Ishikawa (cell line): ENCODE results near the gene PRKCE.

Source experiments
- CEBPB ChIP-seq: IDR thresholded peaks from 2 replicates; pipeline ENCODE4 v1.6.1; 2012
- CREB1 ChIP-seq: IDR thresholded peaks from 2 replicates; pipeline ENCODE4 v1.6.1; 2012; ENCODE audit warnings: low read depth
- EGR1 ChIP-seq: IDR thresholded peaks from 2 replicates; pipeline ENCODE4 v1.6.1; 2012
- EP300 ChIP-seq: IDR thresholded peaks from 2 replicates; pipeline ENCODE4 v1.6.1; 2012; ENCODE audit warnings: borderline replicate concordance
- FOXM1 ChIP-seq: IDR thresholded peaks from 2 replicates; pipeline ENCODE4 v1.6.1; 2012; ENCODE audit warnings: low read depth, borderline replicate concordance
- NFIC ChIP-seq: IDR thresholded peaks from 2 replicates; pipeline ENCODE4 v1.6.1; 2012
- RAD21 ChIP-seq: IDR thresholded peaks from 2 replicates; pipeline ENCODE4 v1.6.1; 2012; ENCODE audit warnings: low read depth
- TAF1 ChIP-seq: IDR thresholded peaks from 2 replicates; pipeline ENCODE4 v1.6.1; 2012; ENCODE audit warnings: low read depth, mild to moderate bottlenecking
- TCF12 ChIP-seq: IDR thresholded peaks from 2 replicates; pipeline ENCODE4 v1.6.1; 2012; ENCODE audit warnings: low read depth
- TEAD4 ChIP-seq: IDR thresholded peaks from 2 replicates; pipeline ENCODE4 v1.6.1; 2012
- USF1 ChIP-seq: IDR thresholded peaks from 2 replicates; pipeline ENCODE4 v1.6.1; 2012
- YY1 ChIP-seq: IDR thresholded peaks from 2 replicates; pipeline ENCODE4 v1.6.1; 2012; ENCODE audit warnings: low read depth
- ZBTB7A ChIP-seq: IDR thresholded peaks from 2 replicates; pipeline ENCODE4 v1.6.1; 2012; ENCODE audit warnings: low read depth
- TF ChIP-seq, protein P1 (sequence below): IDR thresholded peaks from 2 replicates; pipeline ENCODE4 v1.6.1; 2012; ENCODE audit warnings: low read depth, mild to moderate bottlenecking
- TF ChIP-seq, protein P2 (sequence below): IDR thresholded peaks from 2 replicates; pipeline ENCODE4 v1.6.1; 2012

Gene PRKCE

DNA sequence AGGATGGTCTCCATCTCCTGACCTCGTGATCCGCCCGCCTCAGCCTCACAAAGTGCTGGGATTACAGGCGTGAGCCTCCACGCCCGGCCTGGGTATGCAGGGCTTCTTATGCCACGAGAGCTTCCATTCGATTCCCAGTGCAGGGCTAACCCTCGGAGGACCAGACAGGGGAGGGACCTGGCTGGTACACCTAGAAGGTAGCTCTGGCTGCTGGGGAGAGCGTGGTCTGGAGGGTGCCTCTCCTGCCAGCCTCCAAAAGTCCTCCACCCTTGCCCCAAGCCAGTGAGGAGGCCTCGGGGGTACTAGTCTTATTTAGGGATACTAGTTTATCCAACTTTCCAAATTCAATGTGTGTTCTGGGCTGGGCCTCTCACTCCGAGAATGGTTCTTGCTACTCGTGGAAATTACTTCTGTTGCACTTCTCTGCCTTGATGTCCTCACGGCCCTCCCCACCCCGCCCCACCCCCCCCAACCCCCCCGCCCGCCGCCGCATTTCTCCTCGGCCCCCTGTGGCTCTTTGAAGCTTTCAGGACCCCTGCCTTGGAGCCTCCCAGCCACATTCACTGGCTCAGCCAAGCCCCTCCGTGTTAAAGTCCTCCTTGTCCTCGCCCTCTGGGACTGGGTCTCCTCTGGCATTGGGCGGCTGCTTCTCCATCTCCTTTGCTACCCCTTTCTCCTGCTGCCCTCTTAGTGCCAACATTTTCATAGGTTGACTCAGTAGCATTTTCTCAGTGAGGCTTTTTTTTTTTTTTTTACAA lies 502.7 kb downstream of the PRKCE start:
- TF ChIP-seq ZBTB7A (no peak), RAD21 (no peak), FOXM1 (no peak), TEAD4 (no peak), NFIC (no peak), YY1 (no peak)

GRCh38 chr2:46157072-46157965 lies 505.8 kb downstream of the PRKCE start:
- TF ChIP-seq CREB1 (no peak), ZBTB7A (no peak), NFIC (no peak), CEBPB (no peak), EP300 (no peak), TCF12 (no peak), RAD21 (no peak), FOXM1 (no peak), USF1 (no peak), TAF1 (no peak), YY1 (no peak), EGR1 (no peak), TEAD4 (no peak)
- TF ChIP-seq, protein P1, sequence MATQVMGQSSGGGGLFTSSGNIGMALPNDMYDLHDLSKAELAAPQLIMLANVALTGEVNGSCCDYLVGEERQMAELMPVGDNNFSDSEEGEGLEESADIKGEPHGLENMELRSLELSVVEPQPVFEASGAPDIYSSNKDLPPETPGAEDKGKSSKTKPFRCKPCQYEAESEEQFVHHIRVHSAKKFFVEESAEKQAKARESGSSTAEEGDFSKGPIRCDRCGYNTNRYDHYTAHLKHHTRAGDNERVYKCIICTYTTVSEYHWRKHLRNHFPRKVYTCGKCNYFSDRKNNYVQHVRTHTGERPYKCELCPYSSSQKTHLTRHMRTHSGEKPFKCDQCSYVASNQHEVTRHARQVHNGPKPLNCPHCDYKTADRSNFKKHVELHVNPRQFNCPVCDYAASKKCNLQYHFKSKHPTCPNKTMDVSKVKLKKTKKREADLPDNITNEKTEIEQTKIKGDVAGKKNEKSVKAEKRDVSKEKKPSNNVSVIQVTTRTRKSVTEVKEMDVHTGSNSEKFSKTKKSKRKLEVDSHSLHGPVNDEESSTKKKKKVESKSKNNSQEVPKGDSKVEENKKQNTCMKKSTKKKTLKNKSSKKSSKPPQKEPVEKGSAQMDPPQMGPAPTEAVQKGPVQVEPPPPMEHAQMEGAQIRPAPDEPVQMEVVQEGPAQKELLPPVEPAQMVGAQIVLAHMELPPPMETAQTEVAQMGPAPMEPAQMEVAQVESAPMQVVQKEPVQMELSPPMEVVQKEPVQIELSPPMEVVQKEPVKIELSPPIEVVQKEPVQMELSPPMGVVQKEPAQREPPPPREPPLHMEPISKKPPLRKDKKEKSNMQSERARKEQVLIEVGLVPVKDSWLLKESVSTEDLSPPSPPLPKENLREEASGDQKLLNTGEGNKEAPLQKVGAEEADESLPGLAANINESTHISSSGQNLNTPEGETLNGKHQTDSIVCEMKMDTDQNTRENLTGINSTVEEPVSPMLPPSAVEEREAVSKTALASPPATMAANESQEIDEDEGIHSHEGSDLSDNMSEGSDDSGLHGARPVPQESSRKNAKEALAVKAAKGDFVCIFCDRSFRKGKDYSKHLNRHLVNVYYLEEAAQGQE = no peak
- TF ChIP-seq, protein P2, sequence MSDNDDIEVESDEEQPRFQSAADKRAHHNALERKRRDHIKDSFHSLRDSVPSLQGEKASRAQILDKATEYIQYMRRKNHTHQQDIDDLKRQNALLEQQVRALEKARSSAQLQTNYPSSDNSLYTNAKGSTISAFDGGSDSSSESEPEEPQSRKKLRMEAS = no peak

DNA sequence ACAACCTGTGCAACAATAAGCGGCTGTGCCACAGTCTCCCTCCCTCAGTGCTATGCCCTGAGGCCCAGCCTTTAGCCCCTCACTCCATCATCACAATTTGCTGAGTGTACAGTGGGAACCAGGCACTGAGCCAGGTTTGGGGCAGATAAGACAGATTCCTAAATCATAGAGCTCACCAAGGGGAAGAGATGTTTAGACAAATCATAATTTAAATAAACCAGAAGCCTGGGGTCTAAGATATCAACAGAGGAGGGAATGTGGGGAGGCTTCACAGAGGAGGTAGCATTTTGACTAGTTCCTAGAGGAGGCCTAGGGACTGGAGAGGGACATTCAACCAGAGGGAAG lies 506.5 kb downstream of the PRKCE start:
- TF ChIP-seq, protein P2 = no peak
- no peak for TF ChIP-seq YY1
- TF ChIP-seq, protein P1 = no peak
- no peak for TF ChIP-seq TAF1
- TF ChIP-seq NFIC = no peak
- TF ChIP-seq TEAD4 = no peak
- no peak for TF ChIP-seq EP300
- TF ChIP-seq CEBPB = no peak
- TF ChIP-seq ZBTB7A = no peak
- no peak for TF ChIP-seq CREB1
- TF ChIP-seq EGR1 = no peak
- TF ChIP-seq RAD21 = no peak
- no peak for TF ChIP-seq TCF12
- no peak for TF ChIP-seq USF1
- no peak for TF ChIP-seq FOXM1

DNA sequence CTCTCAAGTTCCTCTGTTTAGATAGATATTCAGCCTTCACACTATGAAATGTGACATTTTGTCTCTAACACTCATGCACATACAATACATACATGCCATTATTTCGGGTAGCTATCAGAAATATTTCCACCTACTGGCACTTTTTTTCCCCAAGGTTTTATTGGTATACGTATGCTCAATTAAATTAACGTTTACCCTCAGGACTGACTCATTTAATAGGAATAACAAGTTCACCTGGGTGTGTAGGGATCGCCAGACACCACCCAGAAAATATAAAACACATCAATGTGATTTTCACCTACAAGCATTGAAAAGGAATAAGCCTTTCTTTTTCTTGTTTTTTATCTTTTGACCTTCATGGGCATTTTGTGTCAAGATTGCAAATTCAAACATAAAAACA lies 507.2 kb downstream of the PRKCE start:
- TF ChIP-seq CREB1 (no peak), CEBPB (no peak), FOXM1 (no peak)
- TF ChIP-seq, protein P1 = no peak
